Lung microvascular endothelial cell (primary cell): ENCODE measurements around the gene RRN3. TPM values are rescaled to one million over a fixed set of nuclear protein-coding genes. Genes with fewer than 3 reads are reported as not detected.
"Not testable (repeated sequence)": the region's sequence is repeated elsewhere in the genome, so short reads cannot be mapped to it uniquely, and the experiment has no call there.

Source experiments
- DNase-seq, 2 donors: peaks; one replicate each; pipeline versions ENCODE4 v3.0.0 to v3.0.0-alpha.2; 2010; ENCODE audit warnings: low read depth in 2 of 2
- total RNA-seq: library from RNA; depleted of rRNA; stranded (reverse); fragments of >200 nt; gene quantifications from 2 replicates; pipeline ENCODE4 v1.2.1, GENCODE V29; 2014

Gene RRN3
- total RNA-seq, 1 donor from 2014 or later, result 33.1 TPM

- no peak for DNase-seq
Measured at GRCh38 chr16:15051387-15051951, 42.6 kb downstream of the RRN3 start.

- DNase-seq, result not testable (repeated sequence)
Measured at GRCh38 chr16:15050440-15050839, 43.6 kb downstream of the RRN3 start.

- DNase-seq, result peak; percentile 29 to 92
Measured at GRCh38 chr16:15049581-15050180, 44.4 kb downstream of the RRN3 start.

GRCh38 chr16:15046692-15047376 lies 47.2 kb downstream of the RRN3 start:
- no peak for DNase-seq

GRCh38 chr16:15045270-15045669 lies 48.8 kb downstream of the RRN3 start:
- DNase-seq, result not testable (repeated sequence)

- DNase-seq, result no peak
Measured at GRCh38 chr16:15044286-15044685, 49.8 kb downstream of the RRN3 start.

GRCh38 chr16:15043344-15043743 lies 50.7 kb downstream of the RRN3 start:
- DNase-seq, result no peak

- DNase-seq, result peak; percentile 51 to 79
Measured at GRCh38 chr16:15041271-15042004, 52.6 kb downstream of the RRN3 start.

GRCh38 chr16:15038689-15039088 lies 55.4 kb downstream of the RRN3 start:
- no peak for DNase-seq

GRCh38 chr16:15037745-15038144 lies 56.3 kb downstream of the RRN3 start:
- DNase-seq, result no peak

GRCh38 chr16:15037003-15037402 lies 57.1 kb downstream of the RRN3 start:
- no peak for DNase-seq

- DNase-seq, result no peak
Measured at GRCh38 chr16:15035163-15035729, 58.8 kb downstream of the RRN3 start.

- peak; percentile 75 to 83 for DNase-seq
Measured at GRCh38 chr16:15034266-15035162, 59.6 kb downstream of the RRN3 start.

- peak; percentile 52 to 66 for DNase-seq
Measured at GRCh38 chr16:15033309-15033707, 60.8 kb downstream of the RRN3 start.

- peak in 1 of 2 donors; percentile 63 for DNase-seq
Measured at GRCh38 chr16:15032547-15033308, 61.3 kb downstream of the RRN3 start.

GRCh38 chr16:15031586-15031985 lies 62.5 kb downstream of the RRN3 start:
- no peak for DNase-seq

- no peak for DNase-seq
Measured at GRCh38 chr16:15031179-15031578, 62.9 kb downstream of the RRN3 start.

GRCh38 chr16:15029749-15030148 lies 64.3 kb downstream of the RRN3 start:
- not testable (repeated sequence) for DNase-seq

- not testable (repeated sequence) for DNase-seq
Measured at GRCh38 chr16:15028801-15029698, 65.0 kb downstream of the RRN3 start.
